DOHH2 (cell line): ENCODE measurements around the gene GIGYF1.

Experiments used
- EZH2phosphoT487 ChIP-seq: fragments of 200-600 bp; sonication (generic); IDR thresholded peaks from 2 replicates; pipeline ENCODE4 v1.6.1; 2017; ENCODE audit warnings: borderline replicate concordance, mild to moderate bottlenecking, antibody characterized with exemption, low read length, moderate library complexity, mixed read lengths
- TF ChIP-seq, protein P1 (sequence below): fragments of 200-600 bp; sonication (generic); IDR thresholded peaks from one replicate; pipeline ENCODE4 v1.5.1; 2014; ENCODE audit warnings: antibody characterized with exemption, mild to moderate bottlenecking, low read depth, low read length; ENCODE audit not compliant: poor library complexity, severe bottlenecking

DNA sequence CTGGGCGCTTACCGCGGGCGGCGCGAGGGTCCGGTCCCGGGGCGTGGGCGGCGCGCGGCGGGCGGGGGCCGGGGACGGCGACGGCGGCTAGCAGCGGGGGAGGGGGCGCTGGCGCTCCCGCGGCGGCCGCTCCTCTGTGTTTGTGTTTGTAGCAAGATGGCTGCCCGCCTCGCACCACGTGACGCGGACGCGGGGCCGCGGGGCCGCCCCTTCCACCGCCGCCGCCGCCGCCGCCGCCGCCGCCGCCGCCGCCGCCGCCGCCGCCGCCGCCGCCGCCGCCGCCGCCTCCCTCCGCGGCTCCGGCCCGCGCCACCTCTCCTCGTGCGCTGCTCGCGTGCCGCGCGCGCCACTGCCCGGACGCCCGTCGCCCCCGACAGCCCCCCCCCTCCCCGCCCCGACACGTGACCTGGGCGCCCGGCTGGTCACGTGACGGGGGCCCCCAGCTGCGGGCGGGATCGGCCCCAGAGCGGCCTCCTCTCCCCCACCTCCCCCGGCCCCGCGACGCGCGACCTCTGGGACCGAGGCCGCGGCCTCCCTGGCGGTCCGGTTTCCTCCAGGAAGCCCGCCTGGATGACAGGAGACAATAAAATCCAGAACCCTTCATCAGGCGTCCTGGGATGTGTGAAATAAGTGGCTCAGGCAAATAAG is at the start of gene GIGYF1:
- TF ChIP-seq, protein P1, sequence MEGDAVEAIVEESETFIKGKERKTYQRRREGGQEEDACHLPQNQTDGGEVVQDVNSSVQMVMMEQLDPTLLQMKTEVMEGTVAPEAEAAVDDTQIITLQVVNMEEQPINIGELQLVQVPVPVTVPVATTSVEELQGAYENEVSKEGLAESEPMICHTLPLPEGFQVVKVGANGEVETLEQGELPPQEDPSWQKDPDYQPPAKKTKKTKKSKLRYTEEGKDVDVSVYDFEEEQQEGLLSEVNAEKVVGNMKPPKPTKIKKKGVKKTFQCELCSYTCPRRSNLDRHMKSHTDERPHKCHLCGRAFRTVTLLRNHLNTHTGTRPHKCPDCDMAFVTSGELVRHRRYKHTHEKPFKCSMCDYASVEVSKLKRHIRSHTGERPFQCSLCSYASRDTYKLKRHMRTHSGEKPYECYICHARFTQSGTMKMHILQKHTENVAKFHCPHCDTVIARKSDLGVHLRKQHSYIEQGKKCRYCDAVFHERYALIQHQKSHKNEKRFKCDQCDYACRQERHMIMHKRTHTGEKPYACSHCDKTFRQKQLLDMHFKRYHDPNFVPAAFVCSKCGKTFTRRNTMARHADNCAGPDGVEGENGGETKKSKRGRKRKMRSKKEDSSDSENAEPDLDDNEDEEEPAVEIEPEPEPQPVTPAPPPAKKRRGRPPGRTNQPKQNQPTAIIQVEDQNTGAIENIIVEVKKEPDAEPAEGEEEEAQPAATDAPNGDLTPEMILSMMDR: no peak
- TF ChIP-seq EZH2phosphoT487: no peak
